Spleen (tissue), 11 donors: ENCODE data around the gene HOXB6. TPM values are rescaled to one million over a fixed set of nuclear protein-coding genes. Genes with fewer than 3 reads are reported as not detected.

ENCODE experiments used
- DNase-seq: peaks from one replicate; pipeline ENCODE4 v3.0.0-alpha.2; 2020
- H3K27ac ChIP-seq, 8 donors: fragments of 200-600 bp; sonication (generic) in 7 of 8; 1 replicate in 4 of 8; 2 replicates in 4 of 8; pipeline versions ENCODE4 v1.5.0 to v1.8.0; 2016 to 2021; ENCODE audit warnings: inconsistent platforms in 4 of 8, mild to moderate bottlenecking in 4 of 8, moderate library complexity in 1 of 8
- H3K27me3 ChIP-seq, 7 donors: fragments of 200-600 bp; sonication (generic) in 6 of 7; replicated peaks in 1 of 7; 1 replicate in 4 of 7; 2 replicates in 3 of 7; pipeline versions ENCODE4 v1.5.0 to v1.8.0; 2016 to 2021; ENCODE audit warnings: inconsistent platforms in 3 of 7, mild to moderate bottlenecking in 1 of 7
- H3K36me3 ChIP-seq, 6 donors: fragments of 200-600 bp; sonication (generic) in 5 of 6; 1 replicate in 4 of 6; 2 replicates in 2 of 6; pipeline versions ENCODE4 v1.5.0 to v1.8.0; 2016 to 2021; ENCODE audit warnings: inconsistent platforms in 2 of 6
- H3K4me1 ChIP-seq, 6 donors: fragments of 200-600 bp; sonication (generic) in 5 of 6; 1 replicate in 3 of 6; 2 replicates in 3 of 6; pipeline versions ENCODE4 v1.5.0 to v1.8.0; 2016 to 2021; ENCODE audit warnings: inconsistent platforms in 3 of 6
- H3K4me3 ChIP-seq, 8 donors: fragments of 200-600 bp; sonication (generic) in 7 of 8; 1 replicate in 4 of 8; 2 replicates in 4 of 8; pipeline versions ENCODE4 v1.5.0 to v1.8.0; 2016 to 2021; ENCODE audit warnings: inconsistent platforms in 4 of 8, mild to moderate bottlenecking in 4 of 8, moderate library complexity in 2 of 8
- H3K9me3 ChIP-seq, 8 donors: fragments of 200-600 bp; sonication (generic) in 7 of 8; 1 replicate in 4 of 8; 2 replicates in 4 of 8; pipeline versions ENCODE4 v1.5.0 to v1.8.0; 2016 to 2021; ENCODE audit warnings: inconsistent platforms in 4 of 8
- CTCF ChIP-seq, 11 experiments: fragments of 200-600 bp in 7 of 11; fragments of 450-650 bp in 4 of 11; sonication (generic) in 4 of 11; IDR thresholded peaks in 8 of 11; conservative IDR thresholded peaks in 3 of 11; 1 replicate in 7 of 11; 2 replicates in 4 of 11; pipeline versions ENCODE4 v1.4.0 to v1.8.0; 2016 to 2021; ENCODE audit warnings: antibody characterized with exemption in 11 of 11, inconsistent platforms in 4 of 11, mild to moderate bottlenecking in 1 of 11
- POLR2A ChIP-seq, 3 donors: fragments of 450-650 bp; IDR thresholded peaks; one replicate each; pipeline ENCODE4 v1.5.1; 2017; ENCODE audit warnings: antibody characterized with exemption in 3 of 3, mild to moderate bottlenecking in 1 of 3
- POLR2AphosphoS5 ChIP-seq, 3 donors: sonication (generic); formaldehyde crosslinking; IDR thresholded peaks; one replicate each; pipeline ENCODE4 v1.5.1; 2017; ENCODE audit warnings: antibody characterized with exemption in 3 of 3
- WGBS, 5 donors: extraction: QIAGEN DNeasy Blood & Tissue Kit in 3 of 5; methylation state at CpG; one replicate each; pipeline versions ENCODE4 v1.1.5 to v1.1.7; 2013 to 2018; 5-methylcytosine and 5-hydroxymethylcytosine counted together
- intact Hi-C: fragments of 100-400 bp; cut with DNase I; formaldehyde crosslinking; loops from one replicate; pipeline ENCODE4 v1.15.0; 2023; ENCODE audit warnings: low total_unique reads
- polyA plus RNA-seq, 3 donors: library from polyadenylated mRNA; stranded (reverse); fragments of 200-250 nt; gene quantifications; one replicate each; pipeline ENCODE4 v1.2.1, GENCODE V29; 2013
- total RNA-seq, 7 donors: library from RNA; depleted of rRNA in 3 of 7; stranded (reverse); fragments of >200 nt in 3 of 7; fragmentation: NEBNext Ultra II Directional in 4 of 7; extraction: Animal tissue kit (Norgen Biotek cat#: 25700) in 4 of 7; gene quantifications; one replicate each; pipeline versions ENCODE4 v1.1.0 to v1.2.1, GENCODE V29; 2016 to 2021
- donor health status: healthy with polysubstance abuse.
- donor health status: DM: no; HTN: no; CAD: no; lungs with moderate emphysema.
- donor health status: DM: no; HTN: no; CAD: no.
- donor health status: Bipolar disorder and iron deficiency.
- donor health status: healthy.
- donor health status: DM: no; HTN: no; CAD: no.
- donor health status: DM: yes; HTN: yes; CAD: no.

The HOXB6 gene
- total and polyA plus RNA-seq, 10 donors = 1.2 to 4.5 (median 2.9) TPM

- TF ChIP-seq POLR2A (IDR thresholded peaks at IDR 0.05) = no peak
- TF ChIP-seq POLR2AphosphoS5 (IDR thresholded peaks at IDR 0.05) = peak in 2 of 3 donors; percentile 37 to 43
- Histone ChIP-seq H3K36me3 (no peaks in the 10 kb centered on the region), H3K4me1 (peaks cover 14 to 59% (median 49%) of the 10 kb centered on the region in 6 donors), H3K27ac (peak within 1 kb of the TSS in 7 of 8 donors; percentile 38 to 80 (median 65)), H3K9me3 (no peaks in the 10 kb centered on the region), H3K4me3 (peak within 1 kb of the TSS; percentile 45 to 85 (median 66)), H3K27me3 (peaks cover 4 to 100% (median 80%) of the 10 kb centered on the region in 7 donors)
- DNase-seq = peak; percentile 85
- intact Hi-C loops = loop anchor here (10.0 kb wide), 1 partner anchor 456 kb away; no protein-coding TSS in a partner anchor
- 0 to 1% (median 1%) methylated on average over 33 to 79 of the region's 79 CpGs for WGBS, 5 donors
Measured at GRCh38 chr17:48610282-48611211, 5.8 kb upstream of the HOXB6 start, which contains the start of gene HOXB7. TSS of gene HOXB7 (minus strand) at chr17:48611017. CDS start at chr17:48610918, 99 bp downstream.

GRCh38 chr17:48609759-48610281, 5.0 kb upstream of the HOXB6 start:
- 11 to 18% (median 16%) methylated on average over 13 to 15 of the region's 15 CpGs for WGBS, 5 donors
- H3K4me1 ChIP-seq = peaks cover 14 to 57% (median 49%) of the 10 kb centered on the region in 6 donors
- H3K27ac ChIP-seq = peak overlapping the region in 5 of 8 donors; percentile 63 to 80 (median 67)
- H3K4me3 ChIP-seq = peak overlapping the region; percentile 45 to 85 (median 66)
- H3K9me3 ChIP-seq = no peaks in the 10 kb centered on the region
- H3K27me3 ChIP-seq = peaks cover 4 to 100% (median 80%) of the 10 kb centered on the region in 7 donors
- no peak for DNase-seq
- no peak for TF ChIP-seq POLR2AphosphoS5 (IDR thresholded peaks at IDR 0.05)
- no peak for TF ChIP-seq CTCF (IDR thresholded peaks at IDR 0.05 in 8 of 11, conservative IDR thresholded peaks at IDR 0.05 in 3 of 11)
- no peak for TF ChIP-seq POLR2A (IDR thresholded peaks at IDR 0.05)
- no peaks in the 10 kb centered on the region for H3K36me3 ChIP-seq
- intact Hi-C loops = loop anchor here (10.0 kb wide), 1 partner anchor 455 kb away; no protein-coding TSS in a partner anchor

GRCh38 chr17:48609033-48609432, 4.2 kb upstream of the HOXB6 start:
- no peaks in the 10 kb centered on the region for H3K36me3 ChIP-seq
- H3K4me1 ChIP-seq = peaks cover 11 to 57% (median 44%) of the 10 kb centered on the region in 6 donors
- no peaks in the 10 kb centered on the region for H3K9me3 ChIP-seq
- peaks cover 0 to 100% (median 80%) of the 10 kb centered on the region in 7 donors for H3K27me3 ChIP-seq
- no peak overlapping the region for H3K27ac ChIP-seq
- H3K4me3 ChIP-seq = no peak overlapping the region
- intact Hi-C loops = no loop called here
- TF ChIP-seq CTCF (IDR thresholded peaks at IDR 0.05 in 8 of 11, conservative IDR thresholded peaks at IDR 0.05 in 3 of 11) (no peak), POLR2AphosphoS5 (IDR thresholded peaks at IDR 0.05) (no peak), POLR2A (IDR thresholded peaks at IDR 0.05) (no peak)
- DNase-seq = no peak

GRCh38 chr17:48608494-48608834, 3.7 kb upstream of the HOXB6 start:
- no peak overlapping the region for H3K27ac ChIP-seq
- H3K36me3 ChIP-seq = no peaks in the 10 kb centered on the region
- H3K4me1 ChIP-seq = peaks cover 7 to 57% (median 39%) of the 10 kb centered on the region in 6 donors
- H3K4me3 ChIP-seq = no peak overlapping the region
- intact Hi-C loops = no loop called here
- TF ChIP-seq POLR2A (IDR thresholded peaks at IDR 0.05) (no peak), CTCF (IDR thresholded peaks at IDR 0.05 in 8 of 11, conservative IDR thresholded peaks at IDR 0.05 in 3 of 11) (no peak)
- no peak for DNase-seq
- no peaks in the 10 kb centered on the region for H3K9me3 ChIP-seq
- 93 to 100% (median 96%) methylated on average over 1 of the region's 1 CpG for WGBS, 5 donors
- H3K27me3 ChIP-seq = peaks cover 0 to 100% (median 79%) of the 10 kb centered on the region in 7 donors
